Hepatocyte (in vitro differentiated cells): ENCODE results near the gene MEGF11. TPM values are rescaled to one million over a fixed set of nuclear protein-coding genes. Genes with fewer than 3 reads are reported as not detected.

Experiments
- DNase-seq: peaks from one replicate; pipeline ENCODE4 v3.0.0-alpha.2; 2016; ENCODE audit warnings: low spot score
- H2AFZ ChIP-seq: fragments of 200-600 bp; sonication (generic); 2 replicates; pipeline ENCODE4 v1.6.0; 2016; ENCODE audit warnings: antibody characterized with exemption, mild to moderate bottlenecking
- H3K27ac ChIP-seq: fragments of 200-600 bp; sonication (generic); 2 replicates; pipeline ENCODE4 v1.5.1; 2016; ENCODE audit warnings: mild to moderate bottlenecking
- H3K27me3 ChIP-seq: fragments of 200-600 bp; sonication (generic); 2 replicates; pipeline ENCODE4 v1.6.1; 2016
- H3K36me3 ChIP-seq: fragments of 200-600 bp; sonication (generic); replicated peaks from 2 replicates; pipeline ENCODE4 v1.5.1; 2016; ENCODE audit warnings: low read depth; ENCODE audit not compliant: insufficient read depth
- H3K4me1 ChIP-seq: fragments of 200-600 bp; sonication (generic); 2 replicates; pipeline ENCODE4 v1.5.1; 2016; ENCODE audit warnings: mild to moderate bottlenecking, moderate library complexity; ENCODE audit not compliant: insufficient read depth
- H3K4me2 ChIP-seq: fragments of 200-600 bp; sonication (generic); 2 replicates; pipeline ENCODE4 v1.6.0; 2016
- H3K4me3 ChIP-seq: fragments of 200-600 bp; sonication (generic); 2 replicates; pipeline ENCODE4 v1.5.1; 2016; ENCODE audit warnings: mild to moderate bottlenecking
- H3K79me2 ChIP-seq: fragments of 200-600 bp; sonication (generic); 2 replicates; pipeline ENCODE4 v1.6.0; 2017; ENCODE audit warnings: mild to moderate bottlenecking
- H3K9me2 ChIP-seq: fragments of 200-600 bp; sonication (generic); replicated peaks from 2 replicates; pipeline ENCODE4 v1.6.0; 2017; ENCODE audit warnings: mild to moderate bottlenecking; ENCODE audit not compliant: insufficient read depth
- H3K9me3 ChIP-seq: fragments of 200-600 bp; sonication (generic); 2 replicates; pipeline ENCODE4 v1.5.1; 2016; ENCODE audit warnings: low read depth, mild to moderate bottlenecking
- H4K20me1 ChIP-seq: fragments of 200-600 bp; sonication (generic); 2 replicates; pipeline ENCODE4 v1.6.0; 2016; ENCODE audit warnings: mild to moderate bottlenecking; ENCODE audit not compliant: insufficient read depth, poor library complexity, severe bottlenecking
- CTCF ChIP-seq: fragments of 200-600 bp; sonication (generic); IDR thresholded peaks from 2 replicates; pipeline ENCODE4 v1.5.1; 2016; ENCODE audit warnings: antibody characterized with exemption, mild to moderate bottlenecking; ENCODE audit not compliant: poor library complexity
- EZH2 ChIP-seq: fragments of 200-600 bp; sonication (generic); IDR thresholded peaks from 2 replicates; pipeline ENCODE4 v1.6.1; 2016; ENCODE audit warnings: antibody characterized with exemption, mild to moderate bottlenecking, borderline replicate concordance
- EZH2phosphoT487 ChIP-seq: fragments of 200-600 bp; sonication (generic); IDR thresholded peaks from one replicate; pipeline ENCODE4 v1.6.1; 2018; ENCODE audit warnings: antibody characterized with exemption, mild to moderate bottlenecking, low read depth, moderate library complexity; ENCODE audit not compliant: unreplicated experiment, severe bottlenecking
- WGBS: methylation state at CpG from one replicate; pipeline ENCODE4 v1.1.6; 2016; ENCODE audit warnings: low lambda C conversion rate; ENCODE audit errors: missing lambda C conversion rate; 5-methylcytosine and 5-hydroxymethylcytosine counted together
- polyA plus RNA-seq: library from polyadenylated mRNA; unstranded; fragments of >200 nt; fragmentation: Nextera tagmentation; extraction: Ambion mirVana; gene quantifications from 2 replicates; pipeline ENCODE4 v1.2.1, GENCODE V29; 2016
- total RNA-seq: library from RNA; depleted of rRNA; stranded (reverse); fragments of >200 nt; gene quantifications from 2 replicates; pipeline ENCODE4 v1.2.3, GENCODE V29; 2014

MEGF11 gene
- total and polyA plus RNA-seq, 2 experiments from 2014 or later = 0.07 to 0.25 TPM

DNA sequence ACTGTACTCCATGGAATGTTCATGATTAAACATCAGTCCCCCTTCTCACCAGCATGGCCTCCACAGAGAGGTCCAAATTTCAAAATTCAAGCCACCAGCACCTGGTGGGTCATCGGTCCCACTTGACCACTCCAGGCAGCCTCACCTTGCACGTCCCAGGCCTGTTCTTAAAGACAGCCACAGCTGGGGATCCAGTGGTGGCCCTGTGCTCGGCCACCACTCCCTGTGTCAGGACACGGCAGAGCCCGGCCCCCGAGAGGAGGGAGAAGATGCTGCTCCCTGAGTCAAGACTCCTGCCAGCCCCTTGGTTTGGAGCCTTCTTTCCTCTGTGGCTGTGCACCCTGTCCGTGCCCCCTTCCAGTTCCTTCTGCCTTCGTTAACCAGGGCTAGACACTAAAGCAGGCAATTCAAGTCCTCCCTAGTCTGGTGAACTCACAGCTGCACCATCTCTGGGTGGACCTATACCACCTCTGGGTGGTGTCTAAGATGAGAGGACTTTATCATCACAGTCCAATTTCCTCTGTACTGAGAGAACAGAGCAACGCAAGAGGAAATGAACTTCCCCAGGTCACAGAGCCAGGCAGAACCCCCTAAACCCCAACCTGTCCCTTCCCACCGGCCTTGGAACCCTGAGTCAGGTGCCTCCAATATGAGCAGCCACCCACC is 97.1 kb downstream of the MEGF11 start:
- H3K27ac ChIP-seq = no peak overlapping the region
- no peak overlapping the region for H2AFZ ChIP-seq
- no peak for TF ChIP-seq EZH2
- TF ChIP-seq CTCF = no peak
- TF ChIP-seq EZH2phosphoT487 = no peak
- H3K27me3 ChIP-seq = peaks cover 4% of the 10 kb centered on the region
- no peak overlapping the region for H3K4me3 ChIP-seq
- no peaks in the 10 kb centered on the region for H3K4me1 ChIP-seq
- 86% methylated on average over 10 of the region's 10 CpGs for WGBS
- H3K36me3 ChIP-seq = no peaks in the 10 kb centered on the region
- DNase-seq = no peak
- no peaks in the 10 kb centered on the region for H4K20me1 ChIP-seq
- no peaks in the 10 kb centered on the region for H3K9me3 ChIP-seq
- no peaks in the 10 kb centered on the region for H3K79me2 ChIP-seq
- H3K4me2 ChIP-seq = no peak overlapping the region
- H3K9me2 ChIP-seq = no peaks in the 10 kb centered on the region

GRCh38 chr15:66155065-66155464 is 98.5 kb downstream of the MEGF11 start:
- no peaks in the 10 kb centered on the region for H3K79me2 ChIP-seq
- H3K9me3 ChIP-seq = no peaks in the 10 kb centered on the region
- WGBS = 96% methylated on average over 5 of the region's 5 CpGs
- no peak overlapping the region for H3K27ac ChIP-seq
- TF ChIP-seq CTCF (no peak), EZH2 (no peak), EZH2phosphoT487 (no peak)
- no peak overlapping the region for H3K4me2 ChIP-seq
- H3K36me3 ChIP-seq = no peaks in the 10 kb centered on the region
- H3K9me2 ChIP-seq = no peaks in the 10 kb centered on the region
- DNase-seq = no peak
- no peaks in the 10 kb centered on the region for H3K4me1 ChIP-seq
- no peak overlapping the region for H3K4me3 ChIP-seq
- H4K20me1 ChIP-seq = no peaks in the 10 kb centered on the region
- peaks cover 12% of the 10 kb centered on the region for H3K27me3 ChIP-seq
- no peak overlapping the region for H2AFZ ChIP-seq

DNA sequence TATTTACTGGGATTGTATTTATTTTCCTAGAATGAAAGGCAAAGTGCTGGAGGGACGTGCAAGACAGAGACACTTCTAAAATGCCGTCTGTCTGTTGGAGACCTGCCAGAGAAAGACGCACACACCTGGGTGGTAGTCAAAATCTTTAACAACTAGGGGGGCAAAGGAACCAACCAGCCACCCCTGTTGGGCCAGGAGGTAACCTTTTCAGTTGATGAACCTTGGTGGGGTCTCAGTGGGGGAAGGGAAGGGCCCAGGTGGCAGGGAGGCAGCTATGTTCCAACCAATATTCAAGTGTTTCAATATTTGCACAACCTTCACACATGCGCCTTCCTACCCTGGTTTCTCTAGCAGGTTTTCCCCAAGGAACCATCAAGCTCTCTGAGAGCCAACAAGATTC is 99.0 kb downstream of the MEGF11 start:
- H3K4me3 ChIP-seq = no peak overlapping the region
- no peaks in the 10 kb centered on the region for H3K9me3 ChIP-seq
- H3K4me1 ChIP-seq = no peaks in the 10 kb centered on the region
- no peaks in the 10 kb centered on the region for H4K20me1 ChIP-seq
- no peak overlapping the region for H2AFZ ChIP-seq
- H3K27me3 ChIP-seq = peaks cover 15% of the 10 kb centered on the region
- DNase-seq = no peak
- H3K4me2 ChIP-seq = no peak overlapping the region
- H3K79me2 ChIP-seq = no peaks in the 10 kb centered on the region
- no peaks in the 10 kb centered on the region for H3K36me3 ChIP-seq
- 76% methylated on average over 4 of the region's 4 CpGs for WGBS
- no peak overlapping the region for H3K27ac ChIP-seq
- H3K9me2 ChIP-seq = no peaks in the 10 kb centered on the region
- TF ChIP-seq CTCF = no peak
- TF ChIP-seq EZH2 = no peak
- no peak for TF ChIP-seq EZH2phosphoT487
